Ishikawa (cell line): ENCODE measurements around the gene BAG5.

Source experiments
- CEBPB ChIP-seq: IDR thresholded peaks from 2 replicates; pipeline ENCODE4 v1.6.1; 2012
- CREB1 ChIP-seq: IDR thresholded peaks from 2 replicates; pipeline ENCODE4 v1.6.1; 2012; ENCODE audit warnings: low read depth
- EGR1 ChIP-seq: IDR thresholded peaks from 2 replicates; pipeline ENCODE4 v1.6.1; 2012
- EP300 ChIP-seq: IDR thresholded peaks from 2 replicates; pipeline ENCODE4 v1.6.1; 2012; ENCODE audit warnings: borderline replicate concordance
- FOXM1 ChIP-seq: IDR thresholded peaks from 2 replicates; pipeline ENCODE4 v1.6.1; 2012; ENCODE audit warnings: low read depth, borderline replicate concordance
- NFIC ChIP-seq: IDR thresholded peaks from 2 replicates; pipeline ENCODE4 v1.6.1; 2012
- RAD21 ChIP-seq: IDR thresholded peaks from 2 replicates; pipeline ENCODE4 v1.6.1; 2012; ENCODE audit warnings: low read depth
- TAF1 ChIP-seq: IDR thresholded peaks from 2 replicates; pipeline ENCODE4 v1.6.1; 2012; ENCODE audit warnings: low read depth, mild to moderate bottlenecking
- TCF12 ChIP-seq: IDR thresholded peaks from 2 replicates; pipeline ENCODE4 v1.6.1; 2012; ENCODE audit warnings: low read depth
- TEAD4 ChIP-seq: IDR thresholded peaks from 2 replicates; pipeline ENCODE4 v1.6.1; 2012
- YY1 ChIP-seq: IDR thresholded peaks from 2 replicates; pipeline ENCODE4 v1.6.1; 2012; ENCODE audit warnings: low read depth
- ZBTB7A ChIP-seq: IDR thresholded peaks from 2 replicates; pipeline ENCODE4 v1.6.1; 2012; ENCODE audit warnings: low read depth
- TF ChIP-seq, protein P1 (sequence below): IDR thresholded peaks from 2 replicates; pipeline ENCODE4 v1.6.1; 2012; ENCODE audit warnings: low read depth, mild to moderate bottlenecking
- TF ChIP-seq, protein P2 (sequence below): IDR thresholded peaks from 2 replicates; pipeline ENCODE4 v1.6.1; 2012
- TF ChIP-seq, protein P3 (sequence below): IDR thresholded peaks from 2 replicates; pipeline ENCODE4 v1.6.1; 2012

BAG5 gene

GRCh38 chr14:103524002-103524935 lies 38.2 kb downstream of the BAG5 start:
- no peak for TF ChIP-seq TCF12
- TF ChIP-seq, protein P1, sequence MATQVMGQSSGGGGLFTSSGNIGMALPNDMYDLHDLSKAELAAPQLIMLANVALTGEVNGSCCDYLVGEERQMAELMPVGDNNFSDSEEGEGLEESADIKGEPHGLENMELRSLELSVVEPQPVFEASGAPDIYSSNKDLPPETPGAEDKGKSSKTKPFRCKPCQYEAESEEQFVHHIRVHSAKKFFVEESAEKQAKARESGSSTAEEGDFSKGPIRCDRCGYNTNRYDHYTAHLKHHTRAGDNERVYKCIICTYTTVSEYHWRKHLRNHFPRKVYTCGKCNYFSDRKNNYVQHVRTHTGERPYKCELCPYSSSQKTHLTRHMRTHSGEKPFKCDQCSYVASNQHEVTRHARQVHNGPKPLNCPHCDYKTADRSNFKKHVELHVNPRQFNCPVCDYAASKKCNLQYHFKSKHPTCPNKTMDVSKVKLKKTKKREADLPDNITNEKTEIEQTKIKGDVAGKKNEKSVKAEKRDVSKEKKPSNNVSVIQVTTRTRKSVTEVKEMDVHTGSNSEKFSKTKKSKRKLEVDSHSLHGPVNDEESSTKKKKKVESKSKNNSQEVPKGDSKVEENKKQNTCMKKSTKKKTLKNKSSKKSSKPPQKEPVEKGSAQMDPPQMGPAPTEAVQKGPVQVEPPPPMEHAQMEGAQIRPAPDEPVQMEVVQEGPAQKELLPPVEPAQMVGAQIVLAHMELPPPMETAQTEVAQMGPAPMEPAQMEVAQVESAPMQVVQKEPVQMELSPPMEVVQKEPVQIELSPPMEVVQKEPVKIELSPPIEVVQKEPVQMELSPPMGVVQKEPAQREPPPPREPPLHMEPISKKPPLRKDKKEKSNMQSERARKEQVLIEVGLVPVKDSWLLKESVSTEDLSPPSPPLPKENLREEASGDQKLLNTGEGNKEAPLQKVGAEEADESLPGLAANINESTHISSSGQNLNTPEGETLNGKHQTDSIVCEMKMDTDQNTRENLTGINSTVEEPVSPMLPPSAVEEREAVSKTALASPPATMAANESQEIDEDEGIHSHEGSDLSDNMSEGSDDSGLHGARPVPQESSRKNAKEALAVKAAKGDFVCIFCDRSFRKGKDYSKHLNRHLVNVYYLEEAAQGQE = no peak
- no peak for TF ChIP-seq TAF1
- TF ChIP-seq TEAD4 = no peak
- TF ChIP-seq, protein P2, sequence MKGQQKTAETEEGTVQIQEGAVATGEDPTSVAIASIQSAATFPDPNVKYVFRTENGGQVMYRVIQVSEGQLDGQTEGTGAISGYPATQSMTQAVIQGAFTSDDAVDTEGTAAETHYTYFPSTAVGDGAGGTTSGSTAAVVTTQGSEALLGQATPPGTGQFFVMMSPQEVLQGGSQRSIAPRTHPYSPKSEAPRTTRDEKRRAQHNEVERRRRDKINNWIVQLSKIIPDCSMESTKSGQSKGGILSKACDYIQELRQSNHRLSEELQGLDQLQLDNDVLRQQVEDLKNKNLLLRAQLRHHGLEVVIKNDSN = no peak
- TF ChIP-seq CREB1 = no peak
- no peak for TF ChIP-seq FOXM1
- TF ChIP-seq CEBPB = no peak
- TF ChIP-seq YY1 = no peak
- TF ChIP-seq RAD21 = no peak

DNA sequence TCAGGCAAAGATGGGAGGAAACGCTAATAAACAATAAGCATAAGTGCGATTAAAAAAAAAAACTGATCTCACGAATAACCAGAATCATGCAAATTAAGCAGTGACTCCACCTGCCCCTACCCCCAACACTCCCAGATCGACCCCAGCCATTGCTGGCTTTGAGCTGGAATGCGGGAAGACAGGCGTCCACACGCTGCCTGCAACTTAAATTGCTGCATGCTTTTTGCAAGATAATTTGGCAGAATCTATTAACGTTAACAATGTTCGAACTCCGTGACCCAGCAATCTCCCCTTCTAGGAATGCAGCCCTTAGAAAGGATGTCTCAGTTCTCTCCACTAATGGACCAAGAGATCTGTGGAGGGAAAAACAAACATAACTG lies 38.9 kb downstream of the BAG5 start:
- no peak for TF ChIP-seq TCF12
- TF ChIP-seq YY1 = no peak
- TF ChIP-seq FOXM1 = no peak
- TF ChIP-seq TEAD4 = no peak
- no peak for TF ChIP-seq EP300
- TF ChIP-seq CEBPB = no peak
- no peak for TF ChIP-seq EGR1
- TF ChIP-seq, protein P2 = no peak
- no peak for TF ChIP-seq NFIC
- TF ChIP-seq CREB1 = no peak

DNA sequence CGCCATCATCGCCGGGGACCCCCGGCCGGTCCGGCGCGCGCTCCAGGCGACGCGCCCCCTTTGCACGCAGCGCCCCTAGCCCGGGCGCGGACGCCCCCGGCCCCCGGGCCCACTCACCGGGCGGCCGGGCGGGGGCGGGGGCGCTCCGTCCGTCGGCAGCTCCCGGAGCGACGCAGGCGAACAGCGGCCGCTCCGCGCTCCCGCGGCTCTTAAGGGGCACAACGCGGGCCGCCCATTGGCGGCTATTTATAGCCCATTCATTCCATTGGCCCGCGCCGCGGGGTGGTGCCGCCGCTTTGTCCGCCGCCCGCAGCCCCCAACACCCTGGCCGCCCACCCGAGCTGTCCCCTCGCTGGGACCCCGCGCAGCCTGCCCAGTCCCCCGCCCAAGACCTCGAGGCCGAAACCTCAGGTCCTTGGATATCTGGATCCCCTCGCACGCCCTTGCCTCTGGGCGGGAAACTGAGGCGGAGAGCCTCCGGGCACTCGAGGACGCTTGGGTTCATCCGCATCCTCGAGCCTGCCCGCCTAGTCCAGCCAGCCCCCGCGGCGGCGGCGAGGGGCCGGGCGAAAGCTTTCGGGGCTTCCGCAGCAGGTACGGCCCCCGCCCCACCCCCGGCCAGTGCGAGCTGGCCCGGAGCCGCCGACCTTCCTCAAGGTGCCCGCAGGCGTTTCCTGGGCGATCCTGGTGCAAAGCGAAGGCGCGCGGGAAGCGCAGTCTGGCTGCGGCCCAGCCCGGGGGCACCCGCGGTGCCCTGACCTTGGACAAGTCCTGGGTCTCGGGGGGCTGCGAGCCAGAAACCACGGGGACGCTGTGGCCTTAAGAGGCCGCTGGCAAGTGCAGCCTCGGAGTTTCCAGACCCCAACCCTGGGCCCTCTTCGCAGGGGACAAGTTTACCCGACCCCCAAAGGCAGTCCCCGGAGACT lies 39.5 kb downstream of the BAG5 start, which contains the start of gene CKB:
Gene CKB, minus strand, starts transcription at position 182 of the 926 bp plus-strand sequence. CDS start 337 bp downstream, outside the sequence.
- TF ChIP-seq CEBPB = no peak
- TF ChIP-seq, protein P2 = no peak
- no peak for TF ChIP-seq TEAD4
- no peak; the same call in 1 of the 2 replicates for TF ChIP-seq ZBTB7A
- TF ChIP-seq YY1 = no peak
- no peak for TF ChIP-seq RAD21

GRCh38 chr14:103521951-103522563 lies 40.4 kb downstream of the BAG5 start:
- TF ChIP-seq, protein P3, sequence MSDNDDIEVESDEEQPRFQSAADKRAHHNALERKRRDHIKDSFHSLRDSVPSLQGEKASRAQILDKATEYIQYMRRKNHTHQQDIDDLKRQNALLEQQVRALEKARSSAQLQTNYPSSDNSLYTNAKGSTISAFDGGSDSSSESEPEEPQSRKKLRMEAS = peak; percentile 87
- TF ChIP-seq TAF1 = no peak
- peak; percentile 52; the same call in 1 of the 2 replicates for TF ChIP-seq ZBTB7A

DNA sequence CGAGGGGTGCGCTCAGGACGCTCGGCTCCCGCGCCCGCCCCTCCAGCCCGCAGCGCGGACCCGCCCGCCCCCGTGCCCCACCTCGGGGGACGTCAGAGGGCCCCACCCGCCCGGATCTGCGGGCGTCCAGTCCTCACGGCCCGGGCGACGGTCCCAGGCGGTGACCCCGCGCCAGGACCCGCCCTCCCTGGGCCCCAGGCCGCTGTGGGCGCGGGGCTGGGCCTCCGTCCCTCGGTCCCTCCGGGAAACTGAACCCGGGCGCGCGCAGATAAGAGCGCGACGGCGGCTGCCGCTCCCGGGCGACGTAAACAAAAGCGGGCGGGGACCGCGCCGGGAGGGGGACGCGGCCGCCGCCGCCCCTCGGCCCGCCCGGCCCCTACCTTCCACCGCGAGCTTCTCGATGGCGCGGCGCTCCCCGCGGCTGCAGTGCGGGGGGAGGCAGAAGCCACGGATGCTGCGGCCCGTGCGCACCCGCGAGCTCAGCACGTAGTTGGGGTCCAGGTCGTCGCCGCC lies 41.0 kb downstream of the BAG5 start:
- TF ChIP-seq EGR1 = no peak
- TF ChIP-seq CEBPB = no peak
- TF ChIP-seq ZBTB7A = peak; percentile 22; the same call in 1 of the 2 replicates
- 0 out of 2 replicates have a peak, but pooled peaks have one; percentile 9 for TF ChIP-seq YY1

GRCh38 chr14:103520657-103521437 lies 41.6 kb downstream of the BAG5 start:
- peak; percentile 14; the same call in 1 of the 2 replicates for TF ChIP-seq CEBPB
- TF ChIP-seq ZBTB7A = peak; percentile 52
- TF ChIP-seq TAF1 = no peak; the same call in 1 of the 2 replicates
- TF ChIP-seq, protein P3 = peak; percentile 61
- TF ChIP-seq TEAD4 = peak; percentile 44; the same call in 1 of the 2 replicates
- TF ChIP-seq YY1 = peak; percentile 51; the same call in 1 of the 2 replicates
- TF ChIP-seq, protein P2 = no peak
- peak; percentile 51; the same call in 1 of the 2 replicates for TF ChIP-seq RAD21
- peak; percentile 69 for TF ChIP-seq EGR1
- peak; percentile 80 for TF ChIP-seq NFIC
- TF ChIP-seq, protein P1 = no peak
- TF ChIP-seq TCF12 = peak; percentile 61; the same call in 1 of the 2 replicates
- TF ChIP-seq EP300 = peak; percentile 38; the same call in 1 of the 2 replicates
- no peak for TF ChIP-seq FOXM1
- TF ChIP-seq CREB1 = peak; percentile 8
